Activated CD4-positive, alpha-beta T cell treated with anti-CD3 and anti-CD28 coated beads for 36 hours (primary cell): ENCODE data around the gene GGCX. TPM values are rescaled to one million over a fixed set of nuclear protein-coding genes. Genes with fewer than 3 reads are reported as not detected.

Experiments
- ATAC-seq: fragments of 200-7000 bp; cut with Tn5 transposase; one replicate; pipeline ENCODE4 v1.10.0; 2021; ENCODE audit warnings: mild to moderate bottlenecking, moderate library complexity
- CTCF ChIA-PET: fragments of 350-600 bp; sonication (Branson Sonifier 250); formaldehyde crosslinking; loops from one replicate; lab custom pipeline; 2021; ENCODE audit warnings: antibody characterized with exemption; lab: Charles Lee
- POLR2A ChIA-PET: fragments of 350-600 bp; sonication (Branson Sonifier 250); formaldehyde crosslinking; loops from one replicate; lab custom pipeline; 2021; ENCODE audit warnings: antibody characterized with exemption, inconsistent platforms; lab: Charles Lee
- DNase-seq: peaks from one replicate; pipeline ENCODE4 v3.0.0-alpha.2; 2020
- H3K27ac Mint-ChIP-seq: one replicate; pipeline ENCODE4 v1.8.0; 2021; ENCODE audit warnings: mixed read lengths
- H3K27me3 Mint-ChIP-seq: one replicate; pipeline ENCODE4 v1.8.0; 2021; ENCODE audit warnings: mixed read lengths
- H3K36me3 Mint-ChIP-seq: one replicate; pipeline ENCODE4 v1.8.0; 2021; ENCODE audit warnings: low read depth, mixed read lengths
- H3K4me1 Mint-ChIP-seq: one replicate; pipeline ENCODE4 v1.8.0; 2021; ENCODE audit warnings: mixed read lengths
- H3K4me3 Mint-ChIP-seq: one replicate; pipeline ENCODE4 v1.8.0; 2021; ENCODE audit warnings: mild to moderate bottlenecking, moderate library complexity, mixed read lengths
- H3K9me3 Mint-ChIP-seq: one replicate; pipeline ENCODE4 v1.8.0; 2021; ENCODE audit warnings: low read depth, mixed read lengths
- intact Hi-C, 2 experiments: fragments of 100-400 bp; cut with DNase I in 1 of 2; cut with micrococcal nuclease in 1 of 2; formaldehyde crosslinking; loops; one replicate each; pipeline versions ENCODE4 v1.14.2 to v1.15.1; 2022 to 2024; cut with DNase I, micrococcal nuclease
- total RNA-seq, 2 experiments: library from RNA; stranded (reverse); gene quantifications; one replicate each; pipeline ENCODE4 v1.2.3, GENCODE V29; 2021

GGCX gene
- total RNA-seq, 2 experiments from 2014 or later = 20.1 to 22.2 TPM

DNA sequence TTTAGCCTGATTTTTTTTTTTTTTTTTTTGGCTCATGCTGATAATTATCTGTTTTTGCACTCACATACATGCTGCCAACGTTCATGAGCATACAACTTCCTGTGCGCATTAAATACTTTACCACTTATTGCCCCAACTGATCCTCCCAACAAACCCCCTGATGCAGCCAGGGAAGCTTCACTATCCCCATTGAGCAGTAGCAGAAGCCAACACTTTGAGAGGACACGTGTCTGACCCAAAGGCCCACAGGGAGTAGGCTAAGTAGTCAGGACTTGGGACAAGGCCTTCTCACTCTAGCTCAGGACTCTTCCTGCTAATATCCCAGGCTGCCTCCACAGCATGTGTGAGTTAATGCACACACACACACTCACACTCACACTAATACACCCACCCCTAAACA is 58.6 kb downstream of the GGCX start:
- DNase-seq (no peak), ATAC-seq (no peak)
- intact Hi-C loops = no loop called here
- no peak overlapping the region for H3K4me3 Mint-ChIP-seq
- no peaks in the 10 kb centered on the region for H3K9me3 Mint-ChIP-seq
- no peak overlapping the region for H3K27ac Mint-ChIP-seq
- H3K27me3 Mint-ChIP-seq = no peaks in the 10 kb centered on the region
- H3K36me3 Mint-ChIP-seq = no peaks in the 10 kb centered on the region
- ChIA-PET POLR2A (interaction anchor here (0.6 kb wide), 1 partner anchor 33 kb away, joined by 8 read pairs; no protein-coding TSS in a partner anchor), CTCF (no interaction called here)
- no peaks in the 10 kb centered on the region for H3K4me1 Mint-ChIP-seq

DNA sequence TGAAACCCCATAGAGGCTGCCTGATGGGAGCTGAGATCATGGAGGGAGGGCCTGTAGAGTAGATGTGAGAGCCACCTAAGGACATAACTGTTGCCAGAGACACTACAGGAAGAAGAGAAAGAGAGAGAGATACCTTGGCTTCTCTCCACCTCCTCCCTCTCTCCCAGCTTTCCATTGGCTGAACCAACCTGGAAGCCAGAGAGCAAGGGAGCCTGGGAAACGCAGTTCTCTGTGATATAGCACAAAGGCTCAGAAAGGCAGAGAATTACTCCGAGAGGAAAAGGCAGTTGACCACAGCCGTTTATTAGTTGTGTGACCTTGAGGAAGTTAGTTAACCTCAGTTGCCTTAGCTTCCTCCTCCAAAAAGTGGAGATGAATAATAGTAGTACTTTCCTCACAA is 60.0 kb downstream of the GGCX start:
- ATAC-seq = no peak
- H3K4me1 Mint-ChIP-seq = no peaks in the 10 kb centered on the region
- H3K27ac Mint-ChIP-seq = no peak overlapping the region
- H3K9me3 Mint-ChIP-seq = no peaks in the 10 kb centered on the region
- POLR2A ChIA-PET = no interaction called here
- no peaks in the 10 kb centered on the region for H3K27me3 Mint-ChIP-seq
- no peak for DNase-seq
- H3K36me3 Mint-ChIP-seq = no peaks in the 10 kb centered on the region
- intact Hi-C loops = no loop called here
- CTCF ChIA-PET = interaction anchor here (1.0 kb wide), 1 partner anchor 45 kb away, joined by 3 read pairs; no protein-coding TSS in a partner anchor
- H3K4me3 Mint-ChIP-seq = no peak overlapping the region

DNA sequence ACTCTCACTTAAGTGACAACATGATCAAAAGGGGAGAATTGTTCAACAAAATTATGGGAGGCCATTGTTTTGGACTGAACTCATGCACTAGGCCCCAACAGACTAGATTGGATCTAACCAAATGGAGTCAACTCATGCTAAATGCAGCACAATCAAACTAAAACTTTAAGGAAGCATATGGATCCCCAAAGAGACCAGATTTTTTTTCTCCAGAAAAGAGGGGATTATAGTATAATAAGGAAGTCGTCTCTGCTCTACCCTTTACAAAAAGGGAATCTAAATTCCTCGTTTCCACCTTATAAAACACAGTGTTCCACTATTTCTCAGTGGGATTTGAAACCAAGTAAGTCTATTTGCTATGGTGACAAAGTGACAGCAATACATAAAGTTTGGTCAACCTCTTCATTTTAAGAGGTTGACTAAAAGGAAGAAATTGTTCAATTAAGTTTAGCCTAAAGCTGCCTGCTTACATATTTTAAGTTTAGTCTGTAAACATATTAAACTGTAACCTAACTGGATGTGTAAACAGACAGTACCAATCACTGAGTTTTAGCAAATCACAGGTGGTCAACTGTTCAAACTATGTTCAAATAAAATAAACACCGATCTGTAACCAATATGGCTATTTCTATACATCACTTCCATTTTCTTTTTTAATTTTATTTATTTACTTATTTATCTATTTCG is 63.2 kb downstream of the GGCX start:
- ChIA-PET CTCF (no interaction called here), POLR2A (no interaction called here)
- Mint-ChIP-seq H3K9me3 (no peaks in the 10 kb centered on the region), H3K36me3 (no peaks in the 10 kb centered on the region), H3K4me3 (no peak overlapping the region), H3K27ac (no peak overlapping the region), H3K4me1 (no peaks in the 10 kb centered on the region), H3K27me3 (no peaks in the 10 kb centered on the region)
- DNase-seq = no peak
- ATAC-seq = no peak
- intact Hi-C loops = no loop called here

DNA sequence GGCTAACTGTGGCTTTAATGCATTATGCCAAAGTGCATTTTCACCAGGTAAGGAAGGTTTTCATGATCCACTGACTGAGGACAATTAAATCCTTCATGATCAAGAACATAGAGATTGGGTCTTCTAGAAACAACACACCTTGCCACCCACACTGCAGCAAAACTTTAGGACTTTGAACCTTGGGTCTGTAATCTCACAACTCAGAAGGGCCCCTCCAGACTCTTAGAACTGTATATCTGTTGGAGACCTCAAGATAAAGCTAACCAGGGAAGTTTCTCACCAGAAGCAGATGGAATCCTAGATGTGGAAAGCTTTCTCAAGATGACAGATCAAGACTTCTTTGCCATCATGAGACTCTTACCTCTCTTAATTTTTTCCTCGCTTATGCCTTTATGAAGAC is 64.9 kb downstream of the GGCX start:
- CTCF ChIA-PET = interaction anchor here (0.9 kb wide), 1 partner anchor 50 kb away, joined by 3 read pairs; no protein-coding TSS in a partner anchor
- intact Hi-C loops = no loop called here
- Mint-ChIP-seq H3K27ac (no peak overlapping the region), H3K4me1 (no peaks in the 10 kb centered on the region), H3K27me3 (no peaks in the 10 kb centered on the region), H3K4me3 (no peak overlapping the region), H3K36me3 (no peaks in the 10 kb centered on the region), H3K9me3 (no peaks in the 10 kb centered on the region)
- no peak for DNase-seq
- no peak for ATAC-seq
- POLR2A ChIA-PET = no interaction called here

Other genes with a start within 250 kb of the GGCX start
- 10 to 100 TPM; 84.0 to 90.4 TPM for gene TGOLN2, start 233.5 kb downstream of the GGCX start, total RNA-seq
- 10 to 100 TPM; 18.1 to 18.7 TPM for gene RETSAT, start 207.0 kb downstream of the GGCX start, total RNA-seq
- gene ELMOD3, start 206.7 kb downstream of the GGCX start, total RNA-seq = 10 to 100 TPM; 11.2 to 12.9 TPM
- gene CAPG, start 151.1 kb downstream of the GGCX start, total RNA-seq = 10 to 100 TPM; 28.3 to 45.6 TPM
- gene SH2D6, start 142.8 kb downstream of the GGCX start, total RNA-seq = 1 to 10 TPM; 1.7 to 2.2 TPM
- 100 to 1,000 TPM; 226 to 259 TPM for gene MAT2A, start 22.3 kb downstream of the GGCX start, total RNA-seq
- 100 to 1,000 TPM in 1 of 2 experiments, 10 to 100 TPM in 1; 98.3 to 106 TPM for gene VAMP8, start 16.1 kb upstream of the GGCX start, total RNA-seq
- gene VAMP5, start 22.9 kb upstream of the GGCX start, total RNA-seq = 10 to 100 TPM; 21.4 to 26.7 TPM
- 100 to 1,000 TPM; 113 to 140 TPM for gene RNF181, start 34.3 kb upstream of the GGCX start, total RNA-seq
- gene TMEM150A, start 41.2 kb upstream of the GGCX start, total RNA-seq = 1 to 10 TPM; 1.3 to 2.5 TPM
- 10 to 100 TPM; 33.7 to 47.2 TPM for gene C2orf68, start 50.6 kb upstream of the GGCX start, total RNA-seq
- gene USP39, start 54.7 kb upstream of the GGCX start, total RNA-seq = 10 to 100 TPM; 81.2 to 95.3 TPM
- not detected for gene SFTPB, start 106.7 kb upstream of the GGCX start, total RNA-seq
- 10 to 100 TPM; 18.9 to 21.6 TPM for gene GNLY, start 132.9 kb upstream of the GGCX start, total RNA-seq
- not detected for gene ATOH8, start 192.5 kb upstream of the GGCX start, total RNA-seq